ENCODE results near the gene ZBTB40.

Gene ZBTB40

GRCh38 chr1:22413799-22414198 lies 37.9 kb upstream of the ZBTB40 start:
- Histone ChIP-seq H3K9ac (ENCODE audit: low read depth, low read length, poor library complexity, severe bottlenecking) (no peak overlapping the region), H4K20me1 (ENCODE audit: insufficient read depth, low read length, poor library complexity, severe bottlenecking) (no peaks in the 10 kb centered on the region), H3K27me3 (ENCODE audit: insufficient read depth, low read length, poor library complexity, severe bottlenecking) (peaks cover 31% of the 10 kb centered on the region), H3F3A (ENCODE audit: low read depth) (no peaks in the 10 kb centered on the region), H3K9me2 (replicated peaks; ENCODE audit: low read depth, low read length) (no peaks in the 10 kb centered on the region), H3K36me3 (ENCODE audit: insufficient read depth, low read length) (no peaks in the 10 kb centered on the region), H3K4me3 (ENCODE audit: low read length, poor library complexity, severe bottlenecking) (no peak overlapping the region), H3K79me2 (ENCODE audit: insufficient read depth, low read length) (no peaks in the 10 kb centered on the region), H3K4me2 (ENCODE audit: low read depth, low read length, poor library complexity, severe bottlenecking) (no peak overlapping the region), H3K4me1 (ENCODE audit: insufficient read depth, low read length, poor library complexity, severe bottlenecking) (no peaks in the 10 kb centered on the region), H2AFZ (ENCODE audit: low read length) (no peak overlapping the region), H3K9me3 (ENCODE audit: insufficient read depth, low read depth, low read length) (no peaks in the 10 kb centered on the region)
- TF ChIP-seq CTCF (conservative IDR thresholded peaks at IDR 0.05; ENCODE audit: low read length), result no peak
- no peak for TF ChIP-seq EZH2phosphoT487 (IDR thresholded peaks at IDR 0.05; ENCODE audit: borderline replicate concordance)

DNA sequence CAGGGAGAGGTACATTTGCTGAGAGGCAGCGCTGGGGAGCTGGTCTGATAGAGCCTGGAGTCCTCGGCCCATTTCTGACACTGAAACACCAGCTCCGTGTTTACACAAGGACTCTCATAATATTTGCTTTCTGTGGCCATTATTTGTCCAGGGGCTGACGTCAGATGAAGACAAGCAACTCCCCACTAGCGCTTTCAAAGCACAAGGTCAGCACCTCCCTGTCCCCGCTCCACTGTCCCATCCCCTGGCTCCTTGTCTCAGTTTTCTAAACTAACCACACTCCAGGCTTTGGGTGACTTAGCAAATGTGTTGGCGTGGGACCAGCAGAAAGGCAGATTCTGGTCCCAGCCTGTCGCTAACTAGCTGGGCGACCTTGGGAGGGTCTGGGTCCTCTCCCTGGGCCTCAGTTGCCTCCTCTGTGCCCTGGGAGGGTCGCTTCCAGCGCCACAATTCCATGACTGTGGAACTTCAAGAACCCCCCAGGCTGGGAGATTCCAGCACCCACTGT lies 37.4 kb upstream of the ZBTB40 start:
- no peaks in the 10 kb centered on the region for H3F3A ChIP-seq (ENCODE audit: low read depth)
- TF ChIP-seq CTCF (conservative IDR thresholded peaks at IDR 0.05; ENCODE audit: low read length) (no peak), EZH2phosphoT487 (IDR thresholded peaks at IDR 0.05; ENCODE audit: borderline replicate concordance) (no peak)
- no peaks in the 10 kb centered on the region for H3K9me2 ChIP-seq (replicated peaks; ENCODE audit: low read depth, low read length)
- no peaks in the 10 kb centered on the region for H4K20me1 ChIP-seq (ENCODE audit: insufficient read depth, low read length, poor library complexity, severe bottlenecking)
- peaks cover 26% of the 10 kb centered on the region for H3K27me3 ChIP-seq (ENCODE audit: insufficient read depth, low read length, poor library complexity, severe bottlenecking)
- no peak overlapping the region for H3K9ac ChIP-seq (ENCODE audit: low read depth, low read length, poor library complexity, severe bottlenecking)
- no peak overlapping the region for H3K4me3 ChIP-seq (ENCODE audit: low read length, poor library complexity, severe bottlenecking)
- H3K36me3 ChIP-seq (ENCODE audit: insufficient read depth, low read length), result no peaks in the 10 kb centered on the region
- no peaks in the 10 kb centered on the region for H3K4me1 ChIP-seq (ENCODE audit: insufficient read depth, low read length, poor library complexity, severe bottlenecking)
- H2AFZ ChIP-seq (ENCODE audit: low read length), result no peak overlapping the region
- no peaks in the 10 kb centered on the region for H3K9me3 ChIP-seq (ENCODE audit: insufficient read depth, low read depth, low read length)
- H3K79me2 ChIP-seq (ENCODE audit: insufficient read depth, low read length), result no peaks in the 10 kb centered on the region
- H3K4me2 ChIP-seq (ENCODE audit: low read depth, low read length, poor library complexity, severe bottlenecking), result no peak overlapping the region

DNA sequence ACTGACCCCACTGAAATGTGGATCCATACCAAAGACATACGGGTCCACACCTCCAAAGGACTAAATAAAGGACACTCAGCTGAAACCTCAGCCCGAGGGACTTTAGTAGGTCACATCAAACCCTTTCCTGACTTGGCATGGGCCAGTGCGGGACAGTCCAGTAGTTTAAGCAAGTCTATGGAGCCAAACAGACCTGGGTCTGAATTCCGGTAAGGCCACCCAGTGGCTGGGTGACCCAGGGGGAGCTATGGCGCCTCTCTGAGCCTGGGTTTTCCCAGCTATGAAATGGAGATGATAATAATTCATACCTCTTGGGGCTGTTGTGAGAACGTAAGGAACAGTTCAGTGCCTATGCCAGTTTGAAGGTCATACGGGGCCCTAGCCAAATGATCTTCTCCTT lies 36.2 kb upstream of the ZBTB40 start:
- TF ChIP-seq EZH2phosphoT487 (IDR thresholded peaks at IDR 0.05; ENCODE audit: borderline replicate concordance), result no peak
- TF ChIP-seq CTCF (conservative IDR thresholded peaks at IDR 0.05; ENCODE audit: low read length), result no peak
- no peaks in the 10 kb centered on the region for H3K4me1 ChIP-seq (ENCODE audit: insufficient read depth, low read length, poor library complexity, severe bottlenecking)
- H3K9me3 ChIP-seq (ENCODE audit: insufficient read depth, low read depth, low read length), result no peaks in the 10 kb centered on the region
- no peak overlapping the region for H2AFZ ChIP-seq (ENCODE audit: low read length)
- no peak overlapping the region for H3K4me2 ChIP-seq (ENCODE audit: low read depth, low read length, poor library complexity, severe bottlenecking)
- H3K9me2 ChIP-seq (replicated peaks; ENCODE audit: low read depth, low read length), result no peaks in the 10 kb centered on the region
- H3K9ac ChIP-seq (ENCODE audit: low read depth, low read length, poor library complexity, severe bottlenecking), result no peak overlapping the region
- no peaks in the 10 kb centered on the region for H4K20me1 ChIP-seq (ENCODE audit: insufficient read depth, low read length, poor library complexity, severe bottlenecking)
- no peaks in the 10 kb centered on the region for H3K79me2 ChIP-seq (ENCODE audit: insufficient read depth, low read length)
- H3K4me3 ChIP-seq (ENCODE audit: low read length, poor library complexity, severe bottlenecking), result no peak overlapping the region
- H3K36me3 ChIP-seq (ENCODE audit: insufficient read depth, low read length), result no peaks in the 10 kb centered on the region
- peaks cover 17% of the 10 kb centered on the region for H3K27me3 ChIP-seq (ENCODE audit: insufficient read depth, low read length, poor library complexity, severe bottlenecking)
- H3F3A ChIP-seq (ENCODE audit: low read depth), result no peaks in the 10 kb centered on the region
